HG03060 (cell line): ENCODE measurements around the gene ACP4.
"Not testable (repeated sequence)": the region's sequence is repeated elsewhere in the genome, so short reads cannot be mapped to it uniquely, and the experiment has no call there.

Source experiments
- ATAC-seq: cut with Tn5 transposase; IDR thresholded peaks from one replicate; pipeline ENCODE4 v1.9.1; 2021; ENCODE audit warnings: low read depth, moderate number of reproducible peaks; ENCODE audit not compliant: unreplicated experiment

The ACP4 gene

GRCh38 chr19:50773454-50773853 is 16.8 kb upstream of the ACP4 start:
- ATAC-seq = not testable (repeated sequence)

DNA sequence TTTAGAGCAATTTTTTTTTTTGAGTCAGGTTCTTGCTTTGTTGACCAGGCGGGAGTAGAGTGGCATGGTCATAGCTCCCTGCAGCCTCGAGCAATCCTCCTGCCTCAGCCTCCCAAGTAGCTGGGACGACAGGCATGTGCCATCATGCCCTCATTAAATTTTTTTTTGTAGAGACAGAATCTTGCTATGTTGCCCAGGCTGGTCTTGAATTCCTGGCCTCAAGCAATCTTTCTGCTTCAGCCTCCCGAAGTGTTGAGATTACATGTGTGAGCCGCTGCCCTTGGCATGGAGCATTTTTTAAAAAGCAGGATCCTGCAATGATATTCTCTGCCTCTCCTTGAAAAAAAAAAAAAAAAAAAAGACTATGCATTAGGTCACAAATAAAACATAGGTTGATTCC is 14.1 kb upstream of the ACP4 start:
- no peak for ATAC-seq

GRCh38 chr19:50777261-50777660 is 13.0 kb upstream of the ACP4 start:
- no peak for ATAC-seq

DNA sequence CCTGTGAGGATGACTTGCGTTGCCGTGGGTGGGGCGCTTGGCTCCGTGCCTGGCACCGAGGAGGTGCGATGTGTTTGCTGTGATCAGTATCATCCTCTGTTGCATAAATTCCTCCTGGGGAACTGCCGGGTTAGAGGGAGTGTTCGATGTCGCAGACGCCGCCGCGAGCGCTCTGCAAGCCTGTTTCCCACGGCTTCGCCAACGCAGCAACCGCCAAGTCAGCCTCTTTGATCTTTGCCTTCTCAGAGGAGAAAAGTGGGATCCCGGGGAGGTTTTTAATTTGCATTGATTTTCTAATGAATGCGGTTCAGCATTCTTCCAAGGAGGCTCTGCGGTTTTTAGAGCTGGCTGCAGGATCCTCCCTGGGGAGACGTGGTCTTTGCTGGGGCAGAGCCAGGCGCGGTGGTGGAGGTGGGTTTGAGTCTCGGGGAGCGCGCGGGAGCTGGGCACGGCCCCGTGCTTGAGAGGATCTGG is 12.3 kb upstream of the ACP4 start:
- no peak for ATAC-seq

DNA sequence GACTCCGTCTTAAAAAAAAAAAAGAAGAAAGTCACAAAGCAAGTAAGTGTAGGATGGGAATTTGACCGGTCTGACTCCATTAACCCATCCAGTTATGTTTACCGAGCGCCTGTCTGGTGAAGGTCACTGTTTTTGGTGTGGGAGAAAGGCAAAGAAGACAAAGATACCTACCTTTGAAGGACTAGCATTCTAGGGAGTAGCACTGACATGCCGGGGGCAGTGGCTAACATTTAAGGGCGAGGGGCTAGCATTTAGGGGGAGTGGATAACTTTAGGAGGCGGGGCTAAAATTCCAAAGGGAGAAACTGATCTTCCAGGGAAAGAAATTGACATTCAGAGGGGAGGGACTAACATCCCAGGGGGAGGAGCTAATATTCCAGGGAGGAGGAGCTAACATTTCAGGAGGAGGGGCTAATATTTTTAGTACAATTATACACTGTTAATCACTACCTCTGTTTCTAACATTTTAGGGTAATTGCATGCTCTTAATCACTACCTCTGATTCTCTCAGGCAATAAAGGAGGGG is 11.2 kb upstream of the ACP4 start:
- no peak for ATAC-seq

DNA sequence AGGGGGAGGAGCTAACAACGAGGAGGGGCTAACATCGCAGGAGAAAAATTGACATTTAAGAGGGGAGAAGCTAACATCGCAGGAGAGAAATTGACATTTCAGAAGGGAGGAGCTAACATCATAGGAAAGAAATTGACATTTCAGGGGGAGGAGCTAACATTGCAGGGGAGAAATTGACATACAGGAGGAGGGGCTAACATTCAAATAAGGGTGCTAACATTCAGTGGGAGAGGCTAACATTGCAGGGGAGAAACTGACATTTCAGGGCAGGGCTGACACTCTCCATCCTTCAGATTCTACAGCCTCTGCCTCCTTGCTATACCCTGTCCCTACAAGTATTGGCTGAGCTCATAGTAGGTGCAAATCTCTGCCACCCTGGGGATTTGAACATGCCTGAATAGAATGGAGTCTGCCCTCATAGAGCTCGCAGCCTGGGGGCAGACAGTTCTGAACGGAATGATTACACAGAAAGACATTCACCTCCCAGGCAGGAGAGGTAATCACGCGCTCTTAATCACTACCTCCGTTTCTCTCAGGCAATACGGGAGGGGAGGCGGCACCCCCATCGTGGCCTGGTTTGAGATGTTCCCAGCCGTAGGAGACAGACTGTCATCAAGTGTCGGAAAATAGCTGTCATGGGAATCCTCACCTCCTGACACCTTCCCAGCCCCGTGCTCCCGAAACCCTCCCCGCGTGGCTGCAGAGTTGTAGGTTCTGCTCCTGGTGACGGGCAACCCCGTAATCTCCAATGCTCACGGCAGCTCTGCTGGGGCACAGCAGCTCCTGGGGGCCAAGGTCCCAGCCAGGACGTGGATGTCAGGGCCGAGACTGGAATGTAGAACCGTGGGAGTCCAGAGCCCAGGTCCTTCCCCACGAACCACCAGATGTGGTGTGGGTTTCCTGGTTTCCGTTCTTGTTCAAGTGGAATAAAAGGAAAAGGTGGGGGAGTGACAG is 10.4 kb upstream of the ACP4 start:
- no peak for ATAC-seq

DNA sequence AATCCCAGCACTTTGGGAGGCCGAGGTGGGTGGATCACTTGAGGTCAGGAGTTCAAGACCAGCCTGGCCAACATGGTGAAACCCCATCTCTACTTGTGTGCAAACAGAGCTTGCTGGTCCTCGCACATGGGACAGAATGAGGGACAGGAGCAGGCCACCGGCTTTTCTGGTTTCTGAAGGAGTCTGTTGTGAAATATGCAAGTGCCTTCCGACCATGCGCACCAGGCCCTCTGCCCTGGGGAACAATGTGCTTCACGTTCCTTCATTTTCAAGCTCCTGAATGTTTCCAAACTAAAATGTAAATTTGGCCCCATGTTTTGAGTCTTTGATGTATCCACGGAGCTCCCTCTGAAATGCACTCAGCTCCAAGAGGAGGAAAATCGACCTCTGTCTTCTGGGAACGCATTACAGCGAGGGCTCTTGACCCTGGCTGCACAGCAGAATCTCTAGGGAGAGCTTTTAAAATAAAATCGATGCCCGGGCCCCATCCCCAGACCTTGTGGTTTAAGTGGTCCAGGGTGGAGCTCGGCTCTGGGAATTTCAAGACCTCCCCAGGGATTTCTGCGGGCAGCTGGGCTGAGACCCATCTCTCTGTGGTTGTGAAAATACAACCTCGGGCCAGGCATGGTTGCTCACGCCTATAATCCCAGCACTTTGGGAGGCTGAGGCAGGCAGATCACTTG is 9.3 kb upstream of the ACP4 start:
- ATAC-seq = no peak

- not testable (repeated sequence) for ATAC-seq
Measured at GRCh38 chr19:50783848-50784152, 6.4 kb upstream of the ACP4 start.

- no peak for ATAC-seq
Measured at GRCh38 chr19:50784710-50785109, 5.5 kb upstream of the ACP4 start.

DNA sequence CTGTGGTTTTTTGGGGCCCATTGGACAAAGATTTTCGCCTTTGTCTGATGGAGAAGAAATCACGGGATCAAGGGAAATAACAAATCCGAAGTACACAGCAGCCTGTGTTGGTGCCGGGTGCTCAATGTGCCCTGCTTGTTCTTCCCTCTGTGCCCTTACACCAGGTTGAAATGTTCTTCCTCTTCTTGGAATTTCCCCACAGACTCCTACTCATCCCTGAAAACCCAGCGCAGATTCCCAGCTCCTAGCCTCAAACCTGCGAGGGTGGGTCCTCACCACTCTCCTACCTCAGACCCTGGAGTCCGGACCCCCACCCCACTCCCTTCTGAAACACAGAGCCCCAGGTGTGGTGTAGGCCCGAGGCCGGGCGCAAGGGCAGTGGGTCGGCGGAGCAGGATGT is 4.9 kb upstream of the ACP4 start:
- ATAC-seq = no peak

DNA sequence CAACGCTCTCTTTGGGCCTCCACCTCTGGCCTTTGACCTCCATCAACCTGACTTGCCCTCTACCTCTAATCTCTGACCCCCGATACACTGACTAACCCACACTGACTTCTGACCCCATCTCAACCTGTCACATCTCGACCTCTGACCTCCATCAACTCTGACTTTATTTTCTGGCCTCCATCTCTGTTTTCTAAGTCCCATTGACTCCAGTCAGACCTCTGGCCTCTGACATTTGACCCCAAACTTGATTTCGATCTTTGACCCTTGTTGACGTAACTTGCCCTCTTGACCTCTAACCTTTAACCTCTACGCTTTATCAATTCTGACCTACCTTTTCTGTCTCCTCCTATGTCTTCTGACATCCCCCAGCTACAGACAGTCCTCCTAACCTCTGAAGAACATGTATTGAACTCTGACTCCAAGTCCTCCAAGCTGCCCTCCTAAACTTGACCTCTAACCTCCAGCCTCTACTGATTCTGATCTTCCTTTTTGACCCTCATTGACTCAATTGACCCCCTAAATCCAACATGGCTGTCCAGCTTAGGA is 780 bp downstream of the ACP4 start:
- ATAC-seq = no peak

DNA sequence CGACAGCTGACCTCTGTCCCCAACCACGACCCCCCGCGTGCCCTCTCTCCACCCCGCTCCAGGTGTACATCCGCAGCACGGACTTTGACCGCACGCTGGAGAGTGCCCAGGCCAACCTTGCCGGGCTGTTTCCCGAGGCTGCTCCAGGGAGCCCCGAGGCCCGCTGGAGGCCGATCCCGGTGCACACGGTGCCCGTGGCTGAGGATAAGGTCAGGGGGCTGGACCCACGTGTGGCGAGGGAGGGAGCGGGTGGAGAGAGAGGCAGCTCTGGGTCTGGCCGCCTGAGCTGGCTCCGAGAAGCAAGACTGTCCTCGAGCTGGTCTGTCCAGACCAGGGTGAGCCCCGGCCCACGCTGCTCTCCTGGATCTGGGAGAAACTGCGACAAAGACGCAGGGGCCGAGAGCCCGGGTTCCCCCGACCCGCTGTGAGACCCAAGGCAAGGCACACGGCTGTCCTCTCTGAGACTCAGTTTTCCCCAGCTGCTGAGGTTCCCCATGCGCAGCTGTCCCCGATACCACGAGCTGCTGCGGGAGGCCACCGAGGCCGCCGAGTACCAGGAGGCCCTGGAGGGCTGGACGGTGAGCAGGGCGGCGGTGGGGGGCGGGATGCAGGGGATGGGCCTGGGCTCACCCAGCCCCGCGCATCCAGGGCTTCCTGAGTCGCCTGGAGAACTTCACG is 1.5 kb downstream of the ACP4 start:
- ATAC-seq = no peak

GRCh38 chr19:50792272-50793250 is 2.3 kb downstream of the ACP4 start:
- no peak for ATAC-seq

GRCh38 chr19:50793558-50794065 is 3.4 kb downstream of the ACP4 start:
- no peak for ATAC-seq

- no peak for ATAC-seq
Measured at GRCh38 chr19:50794074-50794875, 4.1 kb downstream of the ACP4 start.

GRCh38 chr19:50794876-50795663 is 4.9 kb downstream of the ACP4 start:
- ATAC-seq = no peak

- ATAC-seq = no peak
Measured at GRCh38 chr19:50795664-50796073, 5.5 kb downstream of the ACP4 start.

- no peak for ATAC-seq
Measured at GRCh38 chr19:50796128-50796633, 6.0 kb downstream of the ACP4 start.
